ENCODE measurements around the gene EXT2.

GRCh38 chr11:44072757-44073658 lies 22.5 kb upstream of the EXT2 start:
- TF ChIP-seq POLR2AphosphoS5 (IDR thresholded peaks at IDR 0.05) (no peak), POLR2A (IDR thresholded peaks at IDR 0.05) (no peak)
- TF ChIP-seq, protein P1, sequence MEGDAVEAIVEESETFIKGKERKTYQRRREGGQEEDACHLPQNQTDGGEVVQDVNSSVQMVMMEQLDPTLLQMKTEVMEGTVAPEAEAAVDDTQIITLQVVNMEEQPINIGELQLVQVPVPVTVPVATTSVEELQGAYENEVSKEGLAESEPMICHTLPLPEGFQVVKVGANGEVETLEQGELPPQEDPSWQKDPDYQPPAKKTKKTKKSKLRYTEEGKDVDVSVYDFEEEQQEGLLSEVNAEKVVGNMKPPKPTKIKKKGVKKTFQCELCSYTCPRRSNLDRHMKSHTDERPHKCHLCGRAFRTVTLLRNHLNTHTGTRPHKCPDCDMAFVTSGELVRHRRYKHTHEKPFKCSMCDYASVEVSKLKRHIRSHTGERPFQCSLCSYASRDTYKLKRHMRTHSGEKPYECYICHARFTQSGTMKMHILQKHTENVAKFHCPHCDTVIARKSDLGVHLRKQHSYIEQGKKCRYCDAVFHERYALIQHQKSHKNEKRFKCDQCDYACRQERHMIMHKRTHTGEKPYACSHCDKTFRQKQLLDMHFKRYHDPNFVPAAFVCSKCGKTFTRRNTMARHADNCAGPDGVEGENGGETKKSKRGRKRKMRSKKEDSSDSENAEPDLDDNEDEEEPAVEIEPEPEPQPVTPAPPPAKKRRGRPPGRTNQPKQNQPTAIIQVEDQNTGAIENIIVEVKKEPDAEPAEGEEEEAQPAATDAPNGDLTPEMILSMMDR (IDR thresholded peaks at IDR 0.05), result no peak
